ENCODE data around the gene NDFIP1. TPM values are rescaled to one million over a fixed set of nuclear protein-coding genes. Genes with fewer than 3 reads are reported as not detected.

Gene NDFIP1
- total and polyA plus RNA-seq, 2 of the 13 experiments (the other 11 are each of a cell fraction or from before 2014, with no cell fraction given), result 12.4 to 15.7 TPM

- Histone ChIP-seq H3K27ac (ENCODE audit: extremely low read length, insufficient read depth, low read length) (no peak overlapping the region), H2AFZ (ENCODE audit: low read length) (no peak overlapping the region), H3K79me2 (ENCODE audit: insufficient read depth, low read length) (no peaks in the 10 kb centered on the region), H3K27me3 (ENCODE audit: control insufficient read depth in 1 of 2, insufficient read depth in 2 of 2, low read length in 2 of 2) (no peaks in the 10 kb centered on the region), H3K36me3 (replicated peaks in 1 of 2; ENCODE audit: control insufficient read depth in 1 of 2, insufficient read depth in 2 of 2, low read length in 2 of 2) (no peaks in the 10 kb centered on the region), H3K9ac (ENCODE audit: insufficient read depth, low read depth, low read length) (no peak overlapping the region), H3K4me2 (ENCODE audit: low read depth, low read length) (no peak overlapping the region), H3K4me3 (replicated peaks in 1 of 3; ENCODE audit: insufficient read depth in 1 of 3, low read depth in 2 of 3, low read length in 3 of 3) (no peak overlapping the region), H4K20me1 (ENCODE audit: insufficient read depth, low read length) (no peaks in the 10 kb centered on the region), H3K9me3 (ENCODE audit: low read length) (no peaks in the 10 kb centered on the region), H3K4me1 (ENCODE audit: insufficient read depth, low read length) (peaks cover 67% of the 10 kb centered on the region)
- POLR2A ChIA-PET, result no interaction called here
- BruUV-seq (replicated peaks), result no TSS peak
- WGBS (ENCODE audit: low lambda C conversion rate), result 64% methylated on average over 8 of the region's 8 CpGs
- no peak for FAIRE-seq
- in situ Hi-C loops (cut with HindIII; ENCODE audit: extremely low pct_ligation_motif_present, low pct_unique_long_range_greater_than_20kb), result no loop called here
- ATAC-seq, result no peak
- TF ChIP-seq ZBTB1 (CRISPR knock-in tag; IDR thresholded peaks at IDR 0.05; ENCODE audit: borderline replicate concordance) (no peak), KLF13 (CRISPR knock-in tag; IDR thresholded peaks at IDR 0.05) (no peak), ZMYM4 (CRISPR knock-in tag; IDR thresholded peaks at IDR 0.05) (no peak), ZNF432 (CRISPR knock-in tag; IDR thresholded peaks at IDR 0.05; ENCODE audit: borderline replicate concordance) (no peak), ZNF782 (CRISPR knock-in tag; IDR thresholded peaks at IDR 0.05; ENCODE audit: borderline replicate concordance) (no peak), ISX (CRISPR knock-in tag; conservative IDR thresholded peaks at IDR 0.05) (no peak), ZNF883 (CRISPR knock-in tag; IDR thresholded peaks at IDR 0.05; ENCODE audit: not compliant biosample characterization) (no peak), HCFC1 (IDR thresholded peaks at IDR 0.05; ENCODE audit: low read depth, low read length) (no peak), RERE (CRISPR knock-in tag; IDR thresholded peaks at IDR 0.05; ENCODE audit: low read depth) (no peak), CBX1 (IDR thresholded peaks at IDR 0.05; ENCODE audit: low read depth) (no peak), NFYC (CRISPR knock-in tag; IDR thresholded peaks at IDR 0.05) (no peak), THAP7 (CRISPR knock-in tag; IDR thresholded peaks at IDR 0.05) (no peak), ARID5B (CRISPR knock-in tag; IDR thresholded peaks at IDR 0.05) (no peak), ZNF446 (CRISPR knock-in tag; IDR thresholded peaks at IDR 0.05) (no peak)
- TF ChIP-seq, protein P1, sequence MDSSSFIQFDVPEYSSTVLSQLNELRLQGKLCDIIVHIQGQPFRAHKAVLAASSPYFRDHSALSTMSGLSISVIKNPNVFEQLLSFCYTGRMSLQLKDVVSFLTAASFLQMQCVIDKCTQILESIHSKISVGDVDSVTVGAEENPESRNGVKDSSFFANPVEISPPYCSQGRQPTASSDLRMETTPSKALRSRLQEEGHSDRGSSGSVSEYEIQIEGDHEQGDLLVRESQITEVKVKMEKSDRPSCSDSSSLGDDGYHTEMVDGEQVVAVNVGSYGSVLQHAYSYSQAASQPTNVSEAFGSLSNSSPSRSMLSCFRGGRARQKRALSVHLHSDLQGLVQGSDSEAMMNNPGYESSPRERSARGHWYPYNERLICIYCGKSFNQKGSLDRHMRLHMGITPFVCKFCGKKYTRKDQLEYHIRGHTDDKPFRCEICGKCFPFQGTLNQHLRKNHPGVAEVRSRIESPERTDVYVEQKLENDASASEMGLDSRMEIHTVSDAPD (CRISPR knock-in tag; IDR thresholded peaks at IDR 0.05), result no peak
- CTCF ChIA-PET (ENCODE audit: low intra/inter-chr PET ratio, low total read pairs), result no interaction called here
- DNase-seq (ENCODE audit: low spot score), result no peak
- intact Hi-C loops (cut with micrococcal nuclease; ENCODE audit: unreplicated experiment), result no loop called here
Measured at GRCh38 chr5:142183561-142183960, 75.0 kb downstream of the NDFIP1 start.
